Measurements from ENCODE around the gene THRA. TPM values are rescaled to one million over a fixed set of nuclear protein-coding genes. Genes with fewer than 3 reads are reported as not detected.
A peak's percentile ranks its signal among the peaks of the same experiment; 100 is the strongest.

The THRA gene
- total and polyA plus RNA-seq, 2 of the 8 experiments (the other 6 are each of a cell fraction or from before 2014, with no cell fraction given) = 6.4 to 10.2 TPM

GRCh38 chr17:40038882-40039513 is 23.8 kb upstream of the THRA start:
- Histone ChIP-seq H3K4ac (replicated peaks; ENCODE audit: insufficient read length, low read depth, low read length) (no peak overlapping the region), H2BK5ac (ENCODE audit: low read depth, low read length) (no peak overlapping the region; the same call in none of the 2 replicates), H3K18ac (ENCODE audit: extremely low read depth, low read length) (no peak overlapping the region), H3K4me3 (ENCODE audit: extremely low read depth in 1 of 4, insufficient read depth in 2 of 4, low read depth in 3 of 4, low read length in 4 of 4) (no peak overlapping the region), H2AK5ac (ENCODE audit: low read depth, low read length) (no peak overlapping the region), H4K8ac (ENCODE audit: extremely low read depth, insufficient read depth, low read length) (no peak overlapping the region), H3K36me3 (ENCODE audit: control insufficient read depth in 2 of 4, insufficient read depth in 4 of 4, low read length in 3 of 4) (peaks cover 0 to 7% (median 0%) of the 10 kb centered on the region in 4 experiments; a peak in 2 of 8 replicates), H2BK15ac (ENCODE audit: low read length) (no peak overlapping the region), H3K56ac (replicated peaks; ENCODE audit: insufficient read length, low read depth, low read length) (no peak overlapping the region), H2BK12ac (ENCODE audit: low read depth, low read length) (no peak overlapping the region), H3K14ac (ENCODE audit: insufficient read length) (no peak overlapping the region), H2BK120ac (replicated peaks; ENCODE audit: low read depth, low read length) (no peak overlapping the region), H4K91ac (replicated peaks; ENCODE audit: insufficient read length, low read length) (no peak overlapping the region), H2AFZ (ENCODE audit: low read length) (no peak overlapping the region), H3K4me2 (ENCODE audit: insufficient read depth in 1 of 2, low read depth in 2 of 2, low read length in 2 of 2) (peak overlapping the region in 1 of 2 experiments; percentile 10; a peak in 2 of 4 replicates), H3K9me3 (ENCODE audit: insufficient read depth in 2 of 2, low read depth in 1 of 2, low read length in 1 of 2) (no peaks in the 10 kb centered on the region), H3K4me1 (replicated peaks in 1 of 4; ENCODE audit: control insufficient read depth in 3 of 4, insufficient read depth in 4 of 4, low read length in 3 of 4) (peaks cover 0 to 12% (median 4%) of the 10 kb centered on the region in 4 experiments; a peak in 5 of 7 replicates), H3K79me2 (ENCODE audit: control insufficient read depth in 1 of 2, insufficient read depth in 2 of 2, low read length in 2 of 2) (no peaks in the 10 kb centered on the region), H3K27me3 (replicated peaks in 1 of 4; ENCODE audit: control insufficient read depth in 3 of 4, extremely low read depth in 1 of 4, insufficient read depth in 3 of 4, low read length in 3 of 4) (no peaks in the 10 kb centered on the region), H3K27ac (ENCODE audit: low read depth, low read length) (no peak overlapping the region), H3K9ac (replicated peaks in 1 of 4; ENCODE audit: extremely low read depth in 1 of 4, low read depth in 3 of 4, low read length in 3 of 4) (no peak overlapping the region), H3K79me1 (ENCODE audit: low read depth, low read length) (no peaks in the 10 kb centered on the region), H4K5ac (ENCODE audit: insufficient read length, low read depth, low read length) (no peak overlapping the region), H2BK20ac (ENCODE audit: low read length) (no peak overlapping the region), H3K23me2 (ENCODE audit: low read depth, low read length) (no peaks in the 10 kb centered on the region), H3K23ac (ENCODE audit: insufficient read length) (no peak overlapping the region), H4K20me1 (replicated peaks in 1 of 2; ENCODE audit: control insufficient read depth in 1 of 2, insufficient read depth in 2 of 2, low read length in 2 of 2) (peaks cover 0 to 3% of the 10 kb centered on the region in 2 experiments)
- WGBS, 2 experiments (ENCODE audit: extremely low coverage in 1 of 2, insufficient coverage in 1 of 2, insufficient read length in 1 of 2, insufficient replicate concordance in 2 of 2, low coverage in 1 of 2, low lambda C conversion rate in 2 of 2, missing lambda C conversion rate in 1 of 2) = 74% methylated on average over 11 of the region's 11 CpGs; no CpG with 5 or more reads in 1 of the 2 experiments
- POLR2A ChIA-PET (ENCODE audit: partially characterized antibody) = interaction anchor here (0.6 to 3.1 kb wide), 19 partner anchors 9 to 195 kb away, joined by 3 to 15 read pairs (median 4); partner anchors contain the start of genes MED24, MSL1 and NR1D1
- DNase-seq (ENCODE audit: low read depth in 1 of 2, low spot score in 2 of 2) = peak in 1 of 2 experiments; percentile 64
- CTCF ChIA-PET (ENCODE audit: partially characterized antibody) = interaction anchor here (0.6 to 29.7 kb wide), 13 partner anchors 13 to 864 kb away, joined by 3 to 876 read pairs (median 8); partner anchors contain the start of genes CSF3, MED24 and THRA
- no peak for FAIRE-seq
- peak; percentile 49 to 70 for TF ChIP-seq RAD21 (IDR thresholded peaks at IDR 0.05 in 1 of 2, conservative IDR thresholded peaks at IDR 0.05 in 1 of 2; ENCODE audit: low read depth in 2 of 2, low read length in 2 of 2)
- TF ChIP-seq, protein P1, sequence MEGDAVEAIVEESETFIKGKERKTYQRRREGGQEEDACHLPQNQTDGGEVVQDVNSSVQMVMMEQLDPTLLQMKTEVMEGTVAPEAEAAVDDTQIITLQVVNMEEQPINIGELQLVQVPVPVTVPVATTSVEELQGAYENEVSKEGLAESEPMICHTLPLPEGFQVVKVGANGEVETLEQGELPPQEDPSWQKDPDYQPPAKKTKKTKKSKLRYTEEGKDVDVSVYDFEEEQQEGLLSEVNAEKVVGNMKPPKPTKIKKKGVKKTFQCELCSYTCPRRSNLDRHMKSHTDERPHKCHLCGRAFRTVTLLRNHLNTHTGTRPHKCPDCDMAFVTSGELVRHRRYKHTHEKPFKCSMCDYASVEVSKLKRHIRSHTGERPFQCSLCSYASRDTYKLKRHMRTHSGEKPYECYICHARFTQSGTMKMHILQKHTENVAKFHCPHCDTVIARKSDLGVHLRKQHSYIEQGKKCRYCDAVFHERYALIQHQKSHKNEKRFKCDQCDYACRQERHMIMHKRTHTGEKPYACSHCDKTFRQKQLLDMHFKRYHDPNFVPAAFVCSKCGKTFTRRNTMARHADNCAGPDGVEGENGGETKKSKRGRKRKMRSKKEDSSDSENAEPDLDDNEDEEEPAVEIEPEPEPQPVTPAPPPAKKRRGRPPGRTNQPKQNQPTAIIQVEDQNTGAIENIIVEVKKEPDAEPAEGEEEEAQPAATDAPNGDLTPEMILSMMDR (IDR thresholded peaks at IDR 0.05; ENCODE audit: control extremely low read depth in 1 of 3, insufficient read depth in 1 of 3, low read depth in 1 of 3, low read length in 3 of 3) = peak; percentile 69 to 78 (median 72)
- TF ChIP-seq, protein P2, sequence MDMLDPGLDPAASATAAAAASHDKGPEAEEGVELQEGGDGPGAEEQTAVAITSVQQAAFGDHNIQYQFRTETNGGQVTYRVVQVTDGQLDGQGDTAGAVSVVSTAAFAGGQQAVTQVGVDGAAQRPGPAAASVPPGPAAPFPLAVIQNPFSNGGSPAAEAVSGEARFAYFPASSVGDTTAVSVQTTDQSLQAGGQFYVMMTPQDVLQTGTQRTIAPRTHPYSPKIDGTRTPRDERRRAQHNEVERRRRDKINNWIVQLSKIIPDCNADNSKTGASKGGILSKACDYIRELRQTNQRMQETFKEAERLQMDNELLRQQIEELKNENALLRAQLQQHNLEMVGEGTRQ (IDR thresholded peaks at IDR 0.05; ENCODE audit: low read length) = no peak
- TF ChIP-seq TEAD4 (IDR thresholded peaks at IDR 0.05; ENCODE audit: low read depth, low read length) = peak; percentile 90

Data from H1 (cell line).